HepG2 (cell line): ENCODE measurements around the gene KCNF1. TPM values are rescaled to one million over a fixed set of nuclear protein-coding genes. Genes with fewer than 3 reads are reported as not detected.

Experiments
- ATAC-seq: fragments of 200-7000 bp; cut with Tn5 transposase; 3 replicates; pipeline ENCODE4 v1.9.1; 2020; ENCODE audit warnings: mild to moderate bottlenecking, moderate library complexity
- BruUV-seq: library from RNA; stranded (reverse); fragments of 400-500 nt; replicated peaks from 2 replicates; lab custom pipeline; 2021; lab: Mats Ljungman, UMichigan
- CTCF ChIA-PET: fragments of 300-600 bp; formaldehyde crosslinking; extraction: SDS; loops from one replicate; lab custom pipeline; 2021; ENCODE audit warnings: low total read pairs, inconsistent platforms, low intra/inter-chr PET ratio; lab: Yijun Ruan, JAX
- POLR2A ChIA-PET: fragments of 350-600 bp; sonication (Branson Sonifier 250); formaldehyde crosslinking; loops from one replicate; lab custom pipeline; 2020; ENCODE audit warnings: antibody characterized with exemption, inconsistent platforms; lab: Yijun Ruan, JAX
- DNase-seq: peaks from one replicate; pipeline ENCODE4 v3.0.0-alpha.2; 2015; ENCODE audit warnings: low spot score
- FAIRE-seq: peaks from 3 replicates; lab custom pipeline; 2011; peaks lifted over from hg19 to GRCh38; lab: Jason Lieb, UNC
- H2AFZ ChIP-seq: one replicate; pipeline ENCODE4 v1.6.1; 2011; ENCODE audit warnings: low read length, inconsistent platforms
- H3K27ac ChIP-seq: fragments of 300-600 bp; 3 replicates; pipeline ENCODE4 v1.8.0; 2011; ENCODE audit warnings: mixed run types, mild to moderate bottlenecking, mixed read lengths, low read length, inconsistent platforms; ENCODE audit not compliant: insufficient read depth; ENCODE audit errors: extremely low read length
- H3K27me3 ChIP-seq, 2 experiments: fragments of 200-600 bp in 1 of 2; 2 replicates in 1 of 2; 3 replicates in 1 of 2; pipeline versions ENCODE4 v1.6.0 to v1.8.0; 2011; ENCODE audit warnings: low read length in 2 of 2, mild to moderate bottlenecking in 2 of 2, moderate library complexity in 2 of 2, inconsistent platforms in 1 of 2; ENCODE audit not compliant: insufficient read depth in 2 of 2, control insufficient read depth in 1 of 2
- H3K36me3 ChIP-seq, 2 experiments: fragments of 200-600 bp in 1 of 2; replicated peaks in 1 of 2; 2 replicates in 1 of 2; 3 replicates in 1 of 2; pipeline versions ENCODE4 v1.5.1 to v1.8.0; 2011; ENCODE audit warnings: low read length in 2 of 2, inconsistent platforms in 1 of 2; ENCODE audit not compliant: insufficient read depth in 2 of 2, control insufficient read depth in 1 of 2
- H3K4me1 ChIP-seq: 2 replicates; pipeline ENCODE4 v1.5.1; 2012; ENCODE audit warnings: low read length, inconsistent platforms; ENCODE audit not compliant: insufficient read depth
- H3K4me2 ChIP-seq: 2 replicates; pipeline ENCODE4 v1.6.0; 2011; ENCODE audit warnings: low read depth, low read length, inconsistent platforms
- H3K4me3 ChIP-seq, 3 experiments: fragments of 200-600 bp in 1 of 3; sonication (generic), shearing (Covaris generic) in 1 of 3; replicated peaks in 1 of 3; 2 replicates each; pipeline ENCODE4 v1.5.1; 2011 to 2016; ENCODE audit warnings: low read length in 3 of 3, inconsistent platforms in 2 of 3, low read depth in 2 of 3, mild to moderate bottlenecking in 2 of 3, control low read depth in 1 of 3, mixed read lengths in 1 of 3; ENCODE audit not compliant: insufficient read depth in 1 of 3
- H3K79me2 ChIP-seq: one replicate; pipeline ENCODE4 v1.6.1; 2011; ENCODE audit warnings: low read length, inconsistent platforms; ENCODE audit not compliant: insufficient read depth
- H3K9ac ChIP-seq: 2 replicates; pipeline ENCODE4 v1.6.0; 2011; ENCODE audit warnings: mild to moderate bottlenecking, low read depth, low read length, inconsistent platforms; ENCODE audit not compliant: insufficient read depth
- H3K9me3 ChIP-seq: 2 replicates; pipeline ENCODE4 v1.5.1; 2012; ENCODE audit warnings: mild to moderate bottlenecking, low read length
- H4K20me1 ChIP-seq: 2 replicates; pipeline ENCODE4 v1.6.0; 2011; ENCODE audit warnings: inconsistent platforms, mild to moderate bottlenecking, low read length, moderate library complexity; ENCODE audit not compliant: insufficient read depth
- CSRNP2 ChIP-seq: sonication (generic); formaldehyde crosslinking; conservative IDR thresholded peaks from 2 replicates; pipeline ENCODE4 v1.8.0; 2022; ENCODE audit warnings: low read depth, missing genetic modification reagents
- HNRNPLL ChIP-seq: fragments of 200-400 bp; formaldehyde crosslinking; IDR thresholded peaks from 2 replicates; pipeline ENCODE4 v1.6.1; 2017; ENCODE audit warnings: mild to moderate bottlenecking, low read depth, low read length; ENCODE audit not compliant: poor library complexity, severe bottlenecking
- RBM39 ChIP-seq: fragments of 200-400 bp; formaldehyde crosslinking; IDR thresholded peaks from one replicate; pipeline ENCODE4 v1.6.1; 2018; ENCODE audit warnings: antibody characterized with exemption, mild to moderate bottlenecking, low read depth, low read length; ENCODE audit not compliant: poor library complexity, severe bottlenecking
- RORA ChIP-seq: sonication (generic); formaldehyde crosslinking; IDR thresholded peaks from 2 replicates; pipeline ENCODE4 v1.5.0; 2020; ENCODE audit warnings: mild to moderate bottlenecking, missing genetic modification reagents, moderate library complexity
- XRCC5 ChIP-seq: fragments of 200-400 bp; formaldehyde crosslinking; optimal IDR thresholded peaks from 2 replicates; pipeline ENCODE3; 2017; ENCODE audit warnings: mild to moderate bottlenecking, low read length
- ZBTB33 ChIP-seq: sonication (generic); formaldehyde crosslinking; IDR thresholded peaks from 2 replicates; pipeline ENCODE4 v1.4.0; 2020; ENCODE audit warnings: missing genetic modification reagents
- ZNF687 ChIP-seq: sonication (generic); formaldehyde crosslinking; IDR thresholded peaks from 2 replicates; pipeline ENCODE4 v1.5.1; 2020; ENCODE audit warnings: mild to moderate bottlenecking, missing genetic modification reagents, moderate library complexity
- WGBS: methylation state at CpG from one replicate; pipeline ENCODE4 v1.1.6; 2017; ENCODE audit warnings: low lambda C conversion rate; 5-methylcytosine and 5-hydroxymethylcytosine counted together
- in situ Hi-C: cut with HindIII; loops from 2 replicates; pipeline ENCODE4 v1.10.0; 2017; ENCODE audit warnings: low pct_unique_long_range_greater_than_20kb; ENCODE audit not compliant: extremely low pct_ligation_motif_present
- intact Hi-C: fragments of 100-400 bp; cut with micrococcal nuclease; formaldehyde crosslinking; loops from one replicate; pipeline ENCODE4 v1.10.0; 2022; ENCODE audit not compliant: unreplicated experiment
- polyA plus RNA-seq, 8 experiments: library from polyadenylated mRNA; depleted of rRNA in 3 of 8; stranded (reverse) in 7 of 8; unstranded in 1 of 8; fragments of >200 nt; fragmentation: Illumina TruSeq in 4 of 8; extraction: Trizol in 4 of 8; gene quantifications; 2 replicates each; pipeline versions ENCODE4 v1.2.1 to v1.2.3, GENCODE V29; 2011 to 2016; ENCODE audit warnings: low read depth in 4 of 8, missing spikeins in 1 of 8, mixed read lengths in 1 of 8; ENCODE audit not compliant: insufficient read depth in 1 of 8
- total RNA-seq, 5 experiments: library from RNA; depleted of rRNA; stranded (reverse); fragments of >200 nt; fragmentation: Illumina TruSeq; extraction: Trizol; gene quantifications; 2 replicates each; pipeline ENCODE4 v1.2.3, GENCODE V29; 2016; ENCODE audit warnings: low read depth in 1 of 5

Gene KCNF1
- total and polyA plus RNA-seq, 2 of the 13 experiments (the other 11 are each of a cell fraction or from before 2014, with no cell fraction given) = 0.09 to 0.12 TPM

- Histone ChIP-seq H4K20me1 (no peaks in the 10 kb centered on the region), H3K79me2 (no peaks in the 10 kb centered on the region), H3K4me3 (no peak overlapping the region), H3K4me1 (peaks cover 48% of the 10 kb centered on the region), H2AFZ (no peak overlapping the region), H3K9me3 (peaks cover 20% of the 10 kb centered on the region), H3K9ac (no peak overlapping the region), H3K4me2 (no peak overlapping the region; the same call in 1 of the 2 replicates), H3K36me3 (no peaks in the 10 kb centered on the region), H3K27ac (no peak overlapping the region), H3K27me3 (peaks cover 8 to 31% of the 10 kb centered on the region in 2 experiments; a peak in 3 of 5 replicates)
- CTCF ChIA-PET = no interaction called here
- FAIRE-seq (no peak), DNase-seq (no peak), ATAC-seq (peak; percentile 11; the same call in 2 of the 3 replicates)
- 34% methylated on average over 12 of the region's 15 CpGs for WGBS
- BruUV-seq = no TSS peak
- TF ChIP-seq ZBTB33 (peak; percentile 64), CSRNP2 (CRISPR knock-in tag) (0 out of 2 replicates have a peak, but pooled peaks have one; percentile 5), RBM39 (peak; percentile 28), HNRNPLL (no peak), RORA (CRISPR knock-in tag) (no peak), XRCC5 (peak; percentile 33), ZNF687 (peak; percentile 26; the same call in 1 of the 2 replicates)
- POLR2A ChIA-PET = interaction anchor here (1.9 kb wide), 1 partner anchor 122 kb away, joined by 6 read pairs; the partner anchor contains the start of gene PDIA6
- in situ Hi-C loops = no loop called here
- intact Hi-C loops = no loop called here
These were observed 23.2 kb downstream of the KCNF1 start for GRCh38 chr2:10934979-10935350.
